K562 (cell line): Measurements from ENCODE around the gene ARHGDIA. TPM values are rescaled to one million over a fixed set of nuclear protein-coding genes. Genes with fewer than 3 reads are reported as not detected.

ENCODE experiments used
- CHD2 ChIP-seq: IDR thresholded peaks from 2 replicates; pipeline ENCODE4 v1.6.1; 2011; ENCODE audit warnings: low read depth, low read length
- HEY1 ChIP-seq: fragments of 250-450 bp; sonication (Bioruptor Pico); IDR thresholded peaks from 2 replicates; pipeline ENCODE4 v1.5.0; 2020; ENCODE audit warnings: mild to moderate bottlenecking, moderate library complexity, borderline replicate concordance
- NR2F6 ChIP-seq: fragments of 450-650 bp; formaldehyde crosslinking; IDR thresholded peaks from 2 replicates; pipeline ENCODE4 v1.4.0; 2020; ENCODE audit warnings: mild to moderate bottlenecking
- POLR2AphosphoS5 ChIP-seq: IDR thresholded peaks from 2 replicates; pipeline ENCODE4 v1.6.1; 2011; ENCODE audit warnings: mild to moderate bottlenecking, low read depth, low read length, moderate library complexity; ENCODE audit not compliant: control insufficient read depth, insufficient read depth
- POLR2G ChIP-seq: fragments of 200-400 bp; formaldehyde crosslinking; IDR thresholded peaks from 2 replicates; pipeline ENCODE4 v1.6.1; 2017; ENCODE audit warnings: low read depth, mild to moderate bottlenecking, antibody characterized with exemption, low read length, moderate library complexity
- RAD51 ChIP-seq: fragments of 450-650 bp; IDR thresholded peaks from 2 replicates; pipeline ENCODE4 v1.7.1; 2016; ENCODE audit warnings: low read depth, mild to moderate bottlenecking, borderline replicate concordance
- RBBP5 ChIP-seq: fragments of 200-600 bp; sonication (generic); IDR thresholded peaks from 2 replicates; pipeline ENCODE4 v1.6.1; 2012; ENCODE audit warnings: borderline replicate concordance, mild to moderate bottlenecking, low read length, control low read depth, inconsistent platforms; ENCODE audit not compliant: insufficient read depth, poor library complexity, severe bottlenecking
- SAP30 ChIP-seq: fragments of 200-600 bp; sonication (generic); IDR thresholded peaks from 2 replicates; pipeline ENCODE4 v1.6.1; 2012; ENCODE audit warnings: borderline replicate concordance, low read depth, mild to moderate bottlenecking, moderate library complexity, low read length, control low read depth, inconsistent platforms; ENCODE audit not compliant: insufficient read depth, poor library complexity, severe bottlenecking
- SREBF2 ChIP-seq: sonication (generic); formaldehyde crosslinking; IDR thresholded peaks from 2 replicates; pipeline ENCODE4 v1.4.0; 2020; ENCODE audit warnings: mild to moderate bottlenecking, missing genetic modification reagents
- ZBTB8A ChIP-seq: fragments of 450-650 bp; IDR thresholded peaks from 2 replicates; pipeline ENCODE4 v1.6.1; 2018; ENCODE audit warnings: mild to moderate bottlenecking, moderate library complexity; ENCODE audit not compliant: partially characterized antibody
- ZNF146 ChIP-seq: IDR thresholded peaks from one replicate; pipeline ENCODE4 v1.6.1; 2018; ENCODE audit warnings: missing compliant biosample characterization; ENCODE audit not compliant: unreplicated experiment
- ZNF239 ChIP-seq: fragments of 250-450 bp; sonication (Bioruptor Pico); IDR thresholded peaks from 2 replicates; pipeline ENCODE4 v1.4.0; 2020; ENCODE audit warnings: mild to moderate bottlenecking
- polyA plus RNA-seq, 8 experiments: library from polyadenylated mRNA; depleted of rRNA in 4 of 8; stranded (reverse) in 5 of 8; unstranded in 3 of 8; fragments of >200 nt; fragmentation: Nextera tagmentation in 2 of 8; fragmentation: Illumina TruSeq in 1 of 8; extraction: Ambion mirVana in 2 of 8; extraction: Trizol in 1 of 8; gene quantifications; 2 replicates each; pipeline versions ENCODE4 v1.2.1 to v1.2.3, GENCODE V29; 2011 to 2014; ENCODE audit warnings: inconsistent platforms in 1 of 8, missing spikeins in 1 of 8
- total RNA-seq, 7 experiments: library from RNA; depleted of rRNA in 6 of 7; stranded (reverse); fragments of >200 nt in 6 of 7; fragmentation: Illumina TruSeq in 2 of 7; extraction: Trizol in 2 of 7; gene quantifications; 2 replicates each; pipeline versions ENCODE4 v1.2.1 to v1.2.3, GENCODE V29; 2011 to 2021; ENCODE audit warnings: low replicate concordance in 1 of 7
- TF ChIP-seq, protein P1 (sequence below), 3 experiments: fragments of 200-800 bp in 1 of 3; sonication (Bioruptor generic) in 1 of 3; sonication (generic) in 1 of 3; formaldehyde crosslinking in 1 of 3; IDR thresholded peaks; 2 replicates each; pipeline versions ENCODE4 v1.6.1 to v1.8.0; 2016 to 2022; ENCODE audit warnings: mild to moderate bottlenecking in 2 of 3, missing compliant biosample characterization in 2 of 3, missing genetic modification characterization in 2 of 3, missing genetic modification reagents in 1 of 3
- TF ChIP-seq, protein P2 (sequence below): fragments of 250-450 bp; sonication (Bioruptor Pico); IDR thresholded peaks from 2 replicates; pipeline ENCODE4 v1.5.0; 2021; ENCODE audit warnings: mild to moderate bottlenecking, moderate library complexity
- TF ChIP-seq, protein P3 (sequence below): fragments of 450-650 bp; formaldehyde crosslinking; IDR thresholded peaks from 2 replicates; pipeline ENCODE4 v1.4.0; 2022; ENCODE audit warnings: missing genetic modification characterization
- TF ChIP-seq, protein P4 (sequence below): fragments of 450-650 bp; IDR thresholded peaks from 2 replicates; pipeline ENCODE4 v1.6.1; 2018; ENCODE audit not compliant: partially characterized antibody

The ARHGDIA gene
- total and polyA plus RNA-seq, 9 of the 15 experiments (the other 6 are each of a cell fraction or from before 2014, with no cell fraction given) = 9.6 to 340 (median 97.6) TPM

DNA sequence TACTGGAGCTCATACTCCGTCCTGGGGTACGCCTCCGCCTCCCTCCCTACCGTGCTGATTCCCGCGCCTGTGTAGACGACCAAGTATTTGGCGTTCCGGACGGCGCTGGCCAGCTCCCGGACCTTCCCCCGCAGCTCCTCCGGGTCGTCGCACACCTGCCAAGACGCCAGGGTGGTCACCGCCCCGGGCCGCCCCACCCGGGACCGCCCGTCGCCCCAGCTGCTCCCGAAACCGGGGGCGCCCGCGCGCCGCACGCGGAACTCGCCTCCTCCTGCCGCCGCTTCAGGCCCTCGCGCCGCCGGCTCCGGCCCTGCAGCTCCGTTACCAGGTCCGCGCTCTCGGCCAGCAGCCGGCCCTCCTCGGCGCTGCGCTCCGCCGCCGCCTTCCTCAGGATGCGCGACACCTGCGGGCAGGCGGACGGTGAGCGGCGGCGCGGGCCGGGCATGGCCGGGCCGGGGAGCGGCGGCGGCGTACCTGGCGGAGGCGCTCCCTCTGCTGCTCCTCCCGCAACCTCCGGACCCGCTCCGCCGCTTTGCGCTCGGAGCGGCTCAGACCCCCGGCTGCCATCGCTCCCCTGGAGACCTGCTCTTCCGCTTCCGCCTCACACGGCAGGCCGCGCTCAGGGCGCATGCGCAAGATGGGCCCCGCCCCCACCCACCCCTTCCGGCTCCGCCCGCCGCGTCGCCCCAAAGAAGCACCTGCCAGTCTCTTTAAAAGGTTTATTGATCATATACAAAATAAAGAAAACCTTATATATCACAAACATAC is 46.6 kb upstream of the ARHGDIA start, which contains the start of gene SIRT7 (continued):
- TF ChIP-seq RBBP5 (peak; percentile 95), NR2F6 (CRISPR knock-in tag) (0 out of 2 replicates have a peak, but pooled peaks have one; percentile 12), POLR2G (peak; percentile 91), SAP30 (peak; percentile 73), ZNF146 (no peak), ZNF239 (CRISPR knock-in tag) (no peak), POLR2AphosphoS5 (peak; percentile 58; the same call in 1 of the 2 replicates), HEY1 (no peak), RAD51 (no peak), ZBTB8A (no peak), CHD2 (peak; percentile 36; the same call in 1 of the 2 replicates), SREBF2 (no peak)
- TF ChIP-seq, protein P1, sequence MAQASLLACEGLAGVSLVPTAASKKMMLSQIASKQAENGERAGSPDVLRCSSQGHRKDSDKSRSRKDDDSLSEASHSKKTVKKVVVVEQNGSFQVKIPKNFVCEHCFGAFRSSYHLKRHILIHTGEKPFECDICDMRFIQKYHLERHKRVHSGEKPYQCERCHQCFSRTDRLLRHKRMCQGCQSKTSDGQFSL (CRISPR knock-in tag; IDR thresholded peaks at IDR 0.05) = no peak
- TF ChIP-seq, protein P1 (tag; IDR thresholded peaks at IDR 0.05) = no peak
- TF ChIP-seq, protein P2, sequence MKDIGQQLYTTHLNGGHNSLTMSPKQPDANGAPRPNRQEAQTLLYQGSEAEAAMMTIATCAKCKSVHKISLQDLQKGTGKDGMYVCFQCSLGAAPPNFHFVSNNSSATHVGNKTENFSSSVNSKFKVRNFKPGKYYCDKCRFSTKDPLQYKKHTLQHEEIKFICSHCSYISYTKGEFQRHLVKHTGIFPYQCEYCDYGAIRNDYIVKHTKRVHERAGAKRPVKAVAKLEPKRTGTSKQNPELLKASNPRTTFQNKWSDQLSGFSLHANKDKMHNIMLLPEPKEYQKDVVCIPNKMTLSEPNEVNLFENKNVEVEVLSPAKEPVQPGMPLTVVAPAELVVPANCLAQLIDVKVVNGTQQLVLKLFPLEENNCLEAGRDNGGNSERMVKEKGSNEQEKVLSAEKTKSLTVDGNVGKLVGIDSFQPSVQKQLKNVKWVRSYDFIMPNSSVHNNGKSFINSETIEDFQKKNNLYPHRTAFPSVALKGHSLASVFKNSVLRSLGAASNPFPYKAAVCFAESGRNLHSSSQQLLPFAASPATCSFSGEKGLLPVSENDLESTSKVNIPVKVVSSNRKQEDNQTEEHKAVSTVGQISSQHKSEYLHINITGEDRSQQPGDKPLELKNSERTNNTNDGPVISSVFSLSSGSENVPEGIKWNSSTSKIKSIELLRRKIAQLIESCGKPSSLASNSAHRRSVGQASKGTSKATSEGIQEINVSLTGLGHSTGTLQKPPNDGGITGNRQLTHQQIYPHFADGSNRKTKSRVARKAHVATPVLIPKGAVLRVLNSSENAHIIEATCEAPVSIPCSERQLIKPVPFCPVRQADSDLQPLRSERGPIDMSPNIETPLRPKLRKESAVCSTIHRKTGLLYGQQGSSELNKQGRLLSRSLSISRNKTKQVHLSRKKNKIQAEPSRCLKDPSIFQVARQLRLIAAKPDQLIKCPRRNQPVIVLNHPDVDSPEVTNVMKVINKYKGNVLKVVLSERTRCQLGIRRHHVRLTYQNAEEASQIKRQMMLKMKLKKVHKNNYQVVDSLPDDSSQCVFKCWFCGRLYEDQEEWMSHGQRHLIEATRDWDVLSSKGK (CRISPR knock-in tag) = no peak
- TF ChIP-seq, protein P3, sequence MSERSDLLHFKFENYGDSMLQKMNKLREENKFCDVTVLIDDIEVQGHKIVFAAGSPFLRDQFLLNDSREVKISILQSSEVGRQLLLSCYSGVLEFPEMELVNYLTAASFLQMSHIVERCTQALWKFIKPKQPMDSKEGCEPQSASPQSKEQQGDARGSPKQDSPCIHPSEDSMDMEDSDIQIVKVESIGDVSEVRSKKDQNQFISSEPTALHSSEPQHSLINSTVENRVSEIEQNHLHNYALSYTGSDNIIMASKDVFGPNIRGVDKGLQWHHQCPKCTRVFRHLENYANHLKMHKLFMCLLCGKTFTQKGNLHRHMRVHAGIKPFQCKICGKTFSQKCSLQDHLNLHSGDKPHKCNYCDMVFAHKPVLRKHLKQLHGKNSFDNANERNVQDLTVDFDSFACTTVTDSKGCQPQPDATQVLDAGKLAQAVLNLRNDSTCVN = no peak
- TF ChIP-seq, protein P4, sequence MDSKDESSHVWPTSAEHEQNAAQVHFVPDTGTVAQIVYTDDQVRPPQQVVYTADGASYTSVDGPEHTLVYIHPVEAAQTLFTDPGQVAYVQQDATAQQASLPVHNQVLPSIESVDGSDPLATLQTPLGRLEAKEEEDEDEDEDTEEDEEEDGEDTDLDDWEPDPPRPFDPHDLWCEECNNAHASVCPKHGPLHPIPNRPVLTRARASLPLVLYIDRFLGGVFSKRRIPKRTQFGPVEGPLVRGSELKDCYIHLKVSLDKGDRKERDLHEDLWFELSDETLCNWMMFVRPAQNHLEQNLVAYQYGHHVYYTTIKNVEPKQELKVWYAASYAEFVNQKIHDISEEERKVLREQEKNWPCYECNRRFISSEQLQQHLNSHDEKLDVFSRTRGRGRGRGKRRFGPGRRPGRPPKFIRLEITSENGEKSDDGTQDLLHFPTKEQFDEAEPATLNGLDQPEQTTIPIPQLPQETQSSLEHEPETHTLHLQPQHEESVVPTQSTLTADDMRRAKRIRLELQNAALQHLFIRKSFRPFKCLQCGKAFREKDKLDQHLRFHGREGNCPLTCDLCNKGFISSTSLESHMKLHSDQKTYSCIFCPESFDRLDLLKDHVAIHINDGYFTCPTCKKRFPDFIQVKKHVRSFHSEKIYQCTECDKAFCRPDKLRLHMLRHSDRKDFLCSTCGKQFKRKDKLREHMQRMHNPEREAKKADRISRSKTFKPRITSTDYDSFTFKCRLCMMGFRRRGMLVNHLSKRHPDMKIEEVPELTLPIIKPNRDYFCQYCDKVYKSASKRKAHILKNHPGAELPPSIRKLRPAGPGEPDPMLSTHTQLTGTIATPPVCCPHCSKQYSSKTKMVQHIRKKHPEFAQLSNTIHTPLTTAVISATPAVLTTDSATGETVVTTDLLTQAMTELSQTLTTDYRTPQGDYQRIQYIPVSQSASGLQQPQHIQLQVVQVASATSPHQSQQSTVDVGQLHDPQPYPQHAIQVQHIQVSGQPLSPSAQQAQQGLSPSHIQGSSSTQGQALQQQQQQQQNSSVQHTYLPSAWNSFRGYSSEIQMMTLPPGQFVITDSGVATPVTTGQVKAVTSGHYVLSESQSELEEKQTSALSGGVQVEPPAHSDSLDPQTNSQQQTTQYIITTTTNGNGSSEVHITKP = no peak
